HL-60/S4 (cell line): Measurements from ENCODE around the gene TEX11.
"Not testable (repeated sequence)": the region's sequence is repeated elsewhere in the genome, so short reads cannot be mapped to it uniquely, and the experiment has no call there.

Experiments used
- in situ Hi-C: fragments of 300-500 bp; cut with MboI; formaldehyde crosslinking; loops from 2 replicates; pipeline ENCODE4 v1.14.3; 2022; ENCODE audit warnings: low sequenced_read_pairs

Gene TEX11

DNA sequence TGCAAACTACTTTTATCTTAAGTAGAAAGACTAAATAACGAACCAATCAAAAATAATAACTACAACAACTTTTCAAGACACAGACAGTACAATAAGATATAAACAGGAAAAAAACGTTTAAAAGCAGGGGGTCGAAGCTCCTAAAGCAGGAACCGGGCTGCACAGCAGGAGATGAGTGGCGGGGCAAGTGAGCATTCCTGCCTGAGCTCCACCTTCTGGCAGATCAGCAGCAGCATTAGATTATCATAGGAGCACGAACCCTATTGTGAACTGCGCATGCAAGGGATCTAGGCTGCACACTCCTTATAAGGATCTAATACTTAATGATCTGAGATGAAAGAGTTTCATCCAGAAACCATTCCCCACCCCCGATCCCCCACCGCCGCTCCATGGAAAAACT, 146.2 kb downstream of the TEX11 start:
- in situ Hi-C loops: loop anchor here (25.0 kb wide), 1 partner anchor 425 kb away; no protein-coding TSS in a partner anchor

DNA sequence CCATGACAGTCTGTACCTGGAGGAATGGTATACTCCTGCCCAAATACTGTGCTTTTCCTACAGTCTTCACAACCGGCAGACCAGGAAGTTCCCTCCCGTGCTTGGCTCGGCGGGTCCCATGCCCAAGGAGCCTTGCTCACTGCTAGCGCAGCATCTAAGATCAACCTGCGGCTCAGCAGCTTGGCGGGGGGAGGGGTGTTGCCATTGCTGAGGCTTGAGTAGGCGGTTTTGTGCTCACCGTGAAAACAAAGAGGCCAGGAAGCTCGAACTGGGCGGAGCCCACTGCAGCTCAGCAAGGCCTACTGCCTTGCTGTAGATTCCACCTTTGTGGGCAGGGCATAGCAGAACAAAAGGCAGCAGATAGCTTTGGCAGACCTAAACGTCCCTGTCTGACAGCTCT, 152.7 kb downstream of the TEX11 start:
- in situ Hi-C loops: loop anchor here (25.0 kb wide), 1 partner anchor 431 kb away; no protein-coding TSS in a partner anchor

DNA sequence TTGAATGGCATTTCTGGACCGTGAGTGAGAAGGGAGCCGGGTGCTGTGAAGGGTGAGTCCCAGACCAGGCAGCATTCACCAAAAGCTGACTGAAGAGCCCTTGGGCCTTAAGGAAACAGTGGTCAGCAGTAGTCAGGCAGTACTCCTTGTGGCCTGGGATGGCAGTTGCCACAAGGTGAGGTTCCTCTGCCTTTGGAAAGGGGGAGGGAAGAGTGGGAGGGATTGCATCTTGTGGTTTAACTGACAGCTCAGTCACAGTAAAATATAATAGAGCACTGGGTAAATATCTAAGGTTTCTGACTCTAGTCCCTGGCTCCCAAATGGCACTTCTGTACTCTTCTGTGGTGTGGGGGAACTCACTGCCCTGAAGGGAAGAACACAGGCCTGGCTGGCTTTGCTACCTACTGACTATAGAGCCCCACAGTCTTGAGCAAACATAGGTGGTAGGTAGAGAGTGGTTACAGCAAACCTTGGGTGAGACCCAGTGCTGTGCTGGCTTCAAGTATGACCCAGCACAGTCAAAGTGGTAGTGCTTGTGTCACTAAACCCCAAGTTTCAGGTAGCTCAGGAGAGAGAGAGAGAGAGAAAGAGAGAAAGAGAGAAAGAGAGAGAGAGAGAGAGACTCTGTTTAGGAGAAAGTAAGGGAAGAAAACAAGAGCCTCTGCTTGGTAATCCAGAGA, 154.2 kb downstream of the TEX11 start:
- in situ Hi-C loops: loop anchor here (25.0 kb wide), 1 partner anchor 433 kb away; no protein-coding TSS in a partner anchor

DNA sequence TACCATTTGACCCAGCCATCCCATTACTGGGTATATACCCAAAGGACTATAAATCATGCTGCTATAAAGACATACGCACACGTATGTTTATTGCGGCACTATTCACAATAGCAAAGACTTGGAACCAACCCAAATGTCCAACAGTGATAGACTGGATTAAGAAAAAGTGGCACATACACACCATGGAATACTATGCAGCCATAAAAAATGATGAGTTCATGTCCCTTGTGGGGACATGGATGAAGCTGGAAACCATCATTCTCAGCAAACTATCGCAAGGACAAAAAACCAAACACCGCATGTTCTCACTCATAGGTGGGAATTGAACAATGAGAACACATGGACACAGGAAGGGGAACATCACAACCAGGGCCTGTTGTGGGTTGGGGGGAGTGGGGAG, 174.7 kb downstream of the TEX11 start:
- in situ Hi-C loops: not testable (repeated sequence)

DNA sequence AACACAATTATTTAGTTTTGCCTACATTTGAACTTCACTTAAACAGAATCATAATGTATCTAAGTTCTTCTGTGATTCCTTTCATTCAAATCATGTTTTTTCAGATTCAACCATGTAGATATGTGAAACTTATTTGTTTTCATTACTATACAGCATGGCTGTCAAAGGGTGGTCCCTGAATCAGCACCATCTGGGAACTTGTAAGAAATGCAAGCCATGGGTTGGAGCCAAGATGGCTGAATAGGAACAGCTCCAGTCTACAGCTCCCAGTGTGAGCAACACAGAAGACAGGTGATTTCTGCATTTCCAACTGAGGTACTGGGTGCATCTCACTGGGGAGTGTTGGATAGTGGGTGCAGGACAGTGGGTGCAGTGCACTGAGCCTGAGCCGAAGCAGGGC, 180.6 kb downstream of the TEX11 start:
- in situ Hi-C loops: not testable (repeated sequence)

DNA sequence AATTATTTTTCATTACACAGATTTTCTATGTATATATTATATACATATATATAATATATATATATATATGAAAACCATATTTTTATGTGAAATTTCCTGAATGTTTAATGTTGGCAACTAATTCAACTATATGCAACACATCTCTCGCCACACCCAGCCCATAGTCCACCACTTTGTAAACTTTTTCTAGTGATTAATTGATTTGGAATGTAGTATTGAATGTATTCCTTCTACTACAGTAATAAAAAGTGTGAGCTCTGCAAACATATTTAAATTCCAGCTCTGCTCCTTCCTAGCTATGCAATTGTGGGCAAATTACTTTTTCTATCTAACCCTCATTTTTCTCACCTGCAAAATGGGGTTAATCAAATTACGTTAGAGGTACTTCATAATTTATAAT, 187.8 kb downstream of the TEX11 start:
- in situ Hi-C loops: no loop called here

DNA sequence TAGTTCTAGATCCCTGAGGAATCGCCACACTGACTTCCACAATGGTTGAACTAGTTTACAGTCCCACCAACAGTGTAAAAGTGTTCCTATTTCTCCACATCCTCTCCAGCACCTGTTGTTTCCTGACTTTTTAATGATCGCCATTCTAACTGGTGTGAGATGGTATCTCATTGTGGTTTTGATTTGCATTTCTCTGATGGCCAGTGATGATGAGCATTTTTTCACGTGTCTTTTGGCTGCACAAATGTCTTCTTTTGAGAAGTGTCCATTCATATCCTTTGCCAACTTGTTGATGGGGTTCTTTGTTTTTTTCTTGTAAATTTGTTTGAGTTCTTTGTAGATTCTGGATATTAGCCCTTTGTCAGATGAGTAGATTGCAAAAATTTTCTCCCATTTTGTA, 197.2 kb downstream of the TEX11 start:
- in situ Hi-C loops: not testable (repeated sequence)

DNA sequence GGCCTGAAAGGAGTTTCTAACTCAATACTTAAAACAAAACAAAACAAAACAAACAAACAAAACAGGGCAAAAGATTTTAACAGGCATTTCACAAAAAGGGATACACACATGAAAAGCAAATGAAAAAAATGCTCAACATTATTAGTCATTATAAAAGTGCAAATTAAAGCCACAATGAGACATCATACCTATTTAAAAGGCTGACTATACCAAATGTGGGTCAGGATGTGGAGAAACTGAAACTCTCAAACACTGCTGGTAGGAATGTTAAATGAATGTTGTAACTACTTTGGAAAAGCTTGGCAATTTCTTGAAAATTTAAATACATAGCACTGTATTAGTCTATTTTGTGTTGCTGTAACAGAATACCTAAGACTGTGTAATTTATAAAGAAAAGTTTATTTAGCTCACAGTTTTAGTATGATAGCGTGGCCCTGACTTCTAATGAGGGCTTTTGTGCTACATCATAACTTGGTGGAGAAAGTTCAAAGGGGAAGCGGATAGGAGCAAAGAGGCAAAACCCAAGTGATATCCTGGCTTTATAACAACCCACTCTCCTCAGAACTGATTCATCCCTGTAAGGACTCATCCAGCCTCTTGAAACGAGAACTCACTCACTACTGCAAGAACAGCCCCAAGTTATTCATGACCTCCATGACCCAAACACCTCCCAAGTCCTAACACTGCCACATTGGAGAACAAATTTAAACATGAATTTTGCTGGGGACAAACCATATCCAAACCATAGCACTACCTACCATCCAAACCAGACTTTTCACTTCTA, 214.0 kb downstream of the TEX11 start:
- in situ Hi-C loops: no loop called here

DNA sequence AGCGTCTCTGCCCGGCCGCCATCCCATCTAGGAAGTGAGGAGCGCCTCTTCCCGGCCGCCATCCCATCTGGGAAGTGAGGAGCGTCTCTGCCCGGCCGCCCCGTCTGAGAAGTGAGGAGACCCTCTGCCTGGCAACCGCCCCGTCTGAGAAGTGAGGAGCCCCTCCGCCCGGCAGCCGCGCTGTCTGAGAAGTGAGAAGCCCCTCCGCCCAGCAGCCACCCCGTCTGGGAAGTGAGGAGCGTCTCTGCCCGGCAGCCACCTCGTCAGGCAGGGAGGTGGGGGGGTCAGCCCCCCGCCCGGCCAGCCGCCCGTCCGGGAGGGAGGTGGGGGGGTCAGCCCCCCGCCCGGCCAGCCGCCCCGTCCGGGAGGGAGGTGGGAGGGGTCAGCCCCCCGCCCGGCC, 229.1 kb downstream of the TEX11 start:
- in situ Hi-C loops: not testable (repeated sequence)

DNA sequence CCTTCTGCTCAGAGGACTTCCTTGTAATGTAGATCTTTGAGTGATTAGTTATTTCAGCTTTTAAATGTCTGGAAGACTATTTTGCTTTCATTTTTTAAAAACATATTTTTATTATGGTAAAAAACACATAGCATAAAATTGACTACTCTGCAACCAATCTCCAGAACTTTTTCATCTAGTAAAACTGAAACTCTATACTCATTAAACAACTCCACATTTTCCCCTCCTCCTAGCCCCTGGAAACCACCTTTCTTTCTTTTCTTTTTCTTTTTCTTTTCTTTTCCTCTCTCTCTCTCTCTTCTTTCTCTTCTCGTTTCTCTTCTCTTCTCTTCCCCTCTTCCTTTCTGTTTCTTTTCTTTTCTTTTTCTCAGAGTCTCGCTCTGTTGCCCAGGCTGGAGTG, 233.2 kb downstream of the TEX11 start:
- in situ Hi-C loops: no loop called here

DNA sequence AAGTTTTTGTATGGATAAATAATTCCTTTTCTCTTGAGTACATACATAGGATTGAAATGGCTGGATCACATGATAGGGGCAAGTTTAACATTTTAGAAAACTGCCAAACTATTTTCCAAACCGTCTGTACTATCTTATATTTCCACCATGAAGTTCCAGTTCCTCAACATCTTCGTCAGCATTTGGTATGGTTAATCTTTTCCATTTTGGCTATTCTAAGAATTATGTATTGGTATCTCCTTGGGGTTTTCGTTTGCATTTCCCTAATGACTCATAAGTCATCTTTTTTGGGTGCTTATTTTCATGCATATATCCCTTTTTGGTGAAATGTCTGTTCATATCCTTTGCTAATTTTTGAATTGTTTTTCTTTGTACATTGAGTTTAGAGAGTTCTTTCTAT, 236.2 kb downstream of the TEX11 start:
- in situ Hi-C loops: no loop called here

DNA sequence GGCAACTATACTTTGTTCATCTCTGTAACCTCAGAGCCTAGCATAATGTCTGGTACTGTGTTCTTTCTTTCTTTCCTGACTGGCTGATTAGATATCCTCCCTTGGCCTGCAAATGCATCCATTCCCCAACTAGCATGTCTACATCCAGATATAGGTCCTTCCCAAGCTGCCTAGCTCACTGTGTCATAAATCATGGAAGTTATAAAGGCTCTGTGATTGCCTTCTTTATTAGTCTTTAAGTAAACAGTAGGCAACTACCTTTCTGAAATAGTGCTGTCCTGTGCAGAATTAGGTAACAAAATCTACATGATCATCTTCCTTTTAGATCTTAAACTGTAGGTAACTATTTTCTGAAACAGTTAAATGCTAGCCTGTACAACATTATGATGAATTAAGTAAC, 239.4 kb downstream of the TEX11 start:
- in situ Hi-C loops: no loop called here

DNA sequence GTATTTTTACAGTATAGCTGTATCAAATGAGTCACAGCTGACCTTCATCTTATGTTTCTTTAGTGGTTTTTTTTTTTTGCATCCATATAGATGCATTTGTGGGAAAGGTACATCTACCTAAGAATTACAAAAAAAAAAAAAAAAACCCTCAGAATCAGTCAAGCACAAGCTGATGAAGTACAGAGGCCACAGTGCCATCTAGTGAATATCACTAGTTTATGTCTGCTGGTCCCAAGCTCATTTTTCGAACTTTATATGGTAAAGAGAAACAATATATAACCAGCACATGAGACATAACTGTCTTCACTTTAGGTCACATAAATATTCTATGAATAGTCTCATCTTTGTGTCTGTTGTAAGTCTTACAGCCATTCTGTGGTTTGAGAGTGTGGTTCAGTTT, 243.8 kb downstream of the TEX11 start:
- in situ Hi-C loops: no loop called here

DNA sequence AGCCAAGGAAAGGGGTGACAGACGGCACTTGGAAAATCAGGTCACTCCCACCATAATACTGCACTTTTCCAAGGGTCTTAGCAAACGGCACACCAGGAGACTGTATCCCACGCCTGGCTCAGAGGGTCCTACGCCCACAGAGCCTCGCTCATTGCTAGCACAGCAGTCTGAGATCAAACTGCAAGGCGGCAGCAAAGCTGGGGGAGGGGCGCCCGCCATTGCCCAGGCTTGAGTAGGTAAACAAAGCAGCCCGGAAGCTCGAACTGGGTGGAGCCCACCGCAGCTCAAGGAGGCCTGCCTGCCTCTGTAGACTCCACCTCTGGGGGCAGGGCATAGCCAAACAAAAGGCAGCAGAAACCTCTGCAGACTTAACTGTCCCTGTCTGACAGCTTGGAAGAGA, 247.4 kb downstream of the TEX11 start:
- in situ Hi-C loops: not testable (repeated sequence)

DNA sequence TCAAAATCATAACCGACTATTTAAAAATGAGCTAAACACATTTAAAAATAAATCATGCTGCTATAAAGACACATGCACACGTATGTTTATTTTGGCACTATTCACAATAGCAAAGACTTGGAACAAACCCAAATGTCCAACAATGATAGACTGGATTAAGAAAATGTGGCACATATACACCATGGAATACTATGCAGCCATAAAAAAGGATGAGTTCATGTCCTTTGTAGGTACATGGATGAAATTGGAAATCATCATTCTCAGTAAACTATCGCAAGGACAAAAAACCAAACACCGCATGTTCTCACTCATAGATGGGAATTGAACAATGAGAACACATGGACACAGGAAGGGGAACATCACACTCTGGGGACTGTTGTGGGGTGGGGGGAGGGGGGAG, 251.0 kb downstream of the TEX11 start:
- in situ Hi-C loops: not testable (repeated sequence)

DNA sequence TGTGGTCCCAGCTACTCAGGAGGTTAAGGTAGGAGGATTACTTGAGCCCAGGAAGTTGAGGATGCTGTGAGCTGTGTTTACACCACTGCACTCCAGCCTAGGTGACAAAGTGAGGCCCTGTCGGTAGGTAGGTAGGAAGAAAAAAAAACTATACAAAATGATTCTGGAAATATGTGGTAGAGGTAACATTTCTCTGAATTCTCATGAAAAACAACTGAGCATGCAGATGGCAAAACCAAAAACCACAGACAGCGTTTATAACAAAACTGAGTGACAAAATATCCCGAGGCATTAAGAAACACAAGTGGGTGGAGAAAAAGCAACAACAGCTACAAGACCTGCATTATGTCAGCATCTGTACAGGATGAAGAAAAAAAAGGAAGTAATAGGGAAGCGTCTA, 252.2 kb downstream of the TEX11 start:
- in situ Hi-C loops: no loop called here

DNA sequence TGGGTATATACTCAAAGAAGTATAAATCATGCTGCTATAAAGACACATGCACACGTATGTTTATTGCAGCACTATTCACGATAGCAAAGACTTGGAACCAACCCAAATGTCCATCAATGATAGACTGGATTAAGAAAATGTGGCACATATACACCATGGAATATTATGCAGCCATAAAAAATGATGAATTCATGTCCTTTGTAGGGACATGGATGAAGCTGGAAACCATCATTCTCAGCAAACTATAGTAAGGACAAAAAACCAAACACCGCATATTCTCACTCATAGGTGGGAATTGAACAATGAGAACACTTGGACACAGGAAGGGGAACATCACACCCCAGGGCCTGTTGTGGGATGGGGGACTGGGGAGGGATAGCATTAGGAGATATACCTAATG, 260.6 kb downstream of the TEX11 start:
- in situ Hi-C loops: not testable (repeated sequence)

DNA sequence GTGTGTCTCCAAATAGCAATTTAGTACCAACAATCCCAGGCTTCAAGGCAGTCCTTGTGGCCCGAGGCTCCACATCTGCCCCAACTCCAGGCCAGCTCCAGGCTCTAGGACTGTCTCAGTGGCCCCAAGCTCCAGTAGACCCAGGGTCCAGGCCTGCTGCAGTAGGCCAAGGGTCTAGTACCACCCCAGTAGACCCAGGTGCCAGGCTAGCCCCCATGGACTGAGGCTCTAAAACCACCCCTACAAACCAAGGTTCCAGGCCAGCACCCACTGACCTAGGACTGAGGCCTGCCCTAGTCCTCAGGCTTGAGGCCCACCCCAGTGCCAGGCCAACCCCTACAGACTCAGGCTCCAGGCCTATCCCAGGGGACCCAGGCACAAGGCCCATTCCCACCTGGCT, 272.3 kb downstream of the TEX11 start:
- in situ Hi-C loops: no loop called here

DNA sequence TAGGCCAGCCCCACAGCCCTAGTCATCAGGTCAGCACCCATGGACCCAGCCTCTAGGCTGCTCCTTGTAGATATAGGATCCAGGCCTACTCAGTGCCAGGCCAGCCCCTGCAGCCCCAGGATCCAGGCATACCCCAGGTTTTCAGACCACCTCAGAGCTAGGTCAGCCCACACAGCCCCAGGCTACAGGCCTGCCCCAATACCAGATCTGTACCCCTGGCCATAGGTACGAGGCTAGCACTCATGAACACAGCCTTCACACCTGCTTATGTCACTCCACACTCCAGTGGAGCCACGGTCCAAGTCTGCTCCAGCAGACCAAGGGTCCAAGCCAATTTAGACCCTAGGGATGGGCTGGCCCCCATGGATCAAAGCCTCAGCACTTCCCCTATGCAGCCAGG, 272.8 kb downstream of the TEX11 start:
- in situ Hi-C loops: no loop called here

DNA sequence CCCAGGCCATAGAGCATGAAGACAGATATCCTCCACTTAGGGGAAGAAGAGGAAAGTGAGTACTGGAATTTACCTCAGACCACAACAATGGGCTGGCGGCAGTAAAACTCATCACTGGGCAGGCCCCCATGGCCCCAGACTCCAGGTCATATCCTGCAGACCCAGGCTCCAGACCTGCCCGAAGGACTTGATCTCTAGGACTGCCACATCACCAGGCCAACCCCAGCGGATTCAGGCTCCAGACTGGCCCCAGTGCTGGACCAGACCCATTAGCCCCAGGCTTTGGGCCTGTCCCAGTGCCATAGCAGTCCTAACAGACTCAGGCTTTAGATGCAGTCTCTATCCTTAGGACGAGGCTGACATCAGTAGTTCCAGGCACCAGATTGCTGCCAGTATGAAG, 273.3 kb downstream of the TEX11 start:
- in situ Hi-C loops: no loop called here

DNA sequence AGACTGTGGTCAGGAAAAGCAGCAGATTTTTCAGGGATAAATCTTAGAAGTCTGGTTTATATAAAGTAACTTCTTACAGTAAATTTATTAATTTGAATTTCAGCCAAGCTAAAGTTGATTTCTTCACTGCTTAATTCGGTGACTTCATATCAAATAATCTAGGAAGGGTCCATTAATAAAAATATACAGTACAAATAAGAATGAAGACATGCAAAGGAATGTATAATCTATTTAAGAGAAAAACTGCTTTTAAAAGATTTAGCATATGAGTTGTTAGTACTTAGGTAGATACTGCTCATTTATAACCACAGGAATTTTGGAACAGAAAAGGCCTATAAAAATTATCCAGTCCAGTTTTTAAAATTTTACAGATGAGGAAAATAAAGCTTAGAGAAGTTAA, 286.8 kb downstream of the TEX11 start:
- in situ Hi-C loops: no loop called here

DNA sequence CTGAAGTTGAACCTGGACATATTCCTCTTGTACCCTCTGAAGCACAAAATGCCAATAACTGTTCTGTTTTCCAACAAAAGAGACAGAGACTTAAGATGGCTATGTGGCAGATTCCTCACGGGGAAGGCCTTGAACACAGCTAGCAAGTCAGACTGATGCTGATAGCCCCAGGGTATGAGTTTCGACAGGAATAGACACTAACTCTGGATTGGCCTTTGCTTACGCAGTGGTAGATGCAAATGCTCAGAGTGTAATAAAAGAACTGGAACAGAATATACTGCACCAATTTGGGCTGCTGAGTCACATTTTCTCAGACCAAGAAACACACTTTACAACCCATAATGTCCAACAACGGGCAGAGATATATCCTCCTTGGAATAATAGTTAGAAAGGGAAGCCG, 290.0 kb downstream of the TEX11 start:
- in situ Hi-C loops: no loop called here
